ENCODE data around the gene LYSMD4. TPM values are rescaled to one million over a fixed set of nuclear protein-coding genes. Genes with fewer than 3 reads are reported as not detected.

LYSMD4 gene
- total and polyA plus RNA-seq, 4 donors = 1.9 to 14.3 (median 10.0) TPM

DNA sequence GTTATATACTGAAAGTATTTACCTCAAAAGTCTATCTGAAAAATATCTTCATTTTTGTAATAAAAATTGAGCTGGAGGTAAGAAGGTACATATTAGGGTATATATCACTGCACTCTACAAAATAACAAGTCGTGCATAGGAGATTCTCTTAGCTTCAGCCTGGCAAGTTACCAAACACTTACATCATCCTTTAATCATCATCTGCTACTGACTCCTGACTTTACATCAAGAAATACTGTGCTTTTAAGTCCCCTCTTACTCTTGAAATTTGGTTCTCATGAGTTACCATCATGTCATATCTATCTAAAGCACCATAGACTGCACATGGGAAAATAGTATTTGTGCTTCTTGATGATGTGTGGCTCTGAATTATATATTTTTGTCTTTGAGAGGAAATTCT, 50.8 kb downstream of the LYSMD4 start:
- no peaks in the 10 kb centered on the region for H3K4me1 ChIP-seq (ENCODE audit: control insufficient read depth in 1 of 2, insufficient read depth in 2 of 2, low read length in 2 of 2)
- H3K27me3 ChIP-seq (ENCODE audit: control insufficient read depth in 1 of 2, insufficient read depth in 2 of 2, low read length in 1 of 2) = no peaks in the 10 kb centered on the region
- H3K27ac ChIP-seq (ENCODE audit: low read depth in 1 of 2, low read length in 2 of 2) = no peak overlapping the region
- WGBS, 2 donors = 0 to 29% methylated on average over 1 of the region's 1 CpG
- ATAC-seq (ENCODE audit: low FRiP score) = no peak
- intact Hi-C loops (cut with DNase I) = no loop called here
- H3K36me3 ChIP-seq (ENCODE audit: control insufficient read depth in 1 of 2, insufficient read depth in 2 of 2, low read length in 1 of 2) = no peaks in the 10 kb centered on the region
- DNase-seq = no peak
- no peak overlapping the region for H3K4me3 ChIP-seq (ENCODE audit: low read length in 2 of 2)
- no peaks in the 10 kb centered on the region for H3K9me3 ChIP-seq (ENCODE audit: control insufficient read depth, low read length)

DNA sequence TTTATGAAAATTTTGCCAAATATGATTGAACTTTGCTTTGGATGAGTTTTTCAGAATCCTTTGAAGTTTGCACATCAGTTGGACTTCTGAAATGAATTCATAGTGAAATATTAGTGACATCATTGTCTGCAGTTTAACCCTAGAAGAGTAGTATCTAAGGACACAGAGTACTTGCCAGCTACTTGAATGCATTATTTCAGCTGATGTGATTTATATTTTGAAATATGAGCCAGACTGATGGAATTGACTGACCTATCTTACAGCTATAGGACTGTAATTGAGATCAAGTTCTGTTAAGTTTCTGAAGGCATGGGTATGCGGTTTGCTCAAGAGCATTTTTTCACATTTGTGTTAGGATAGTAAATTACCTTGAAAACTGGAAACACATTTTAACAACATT, 51.2 kb downstream of the LYSMD4 start:
- Histone ChIP-seq H3K36me3 (ENCODE audit: control insufficient read depth in 1 of 2, insufficient read depth in 2 of 2, low read length in 1 of 2) (no peaks in the 10 kb centered on the region), H3K27me3 (ENCODE audit: control insufficient read depth in 1 of 2, insufficient read depth in 2 of 2, low read length in 1 of 2) (no peaks in the 10 kb centered on the region), H3K4me1 (ENCODE audit: control insufficient read depth in 1 of 2, insufficient read depth in 2 of 2, low read length in 2 of 2) (no peaks in the 10 kb centered on the region), H3K27ac (ENCODE audit: low read depth in 1 of 2, low read length in 2 of 2) (no peak overlapping the region), H3K4me3 (ENCODE audit: low read length in 2 of 2) (no peak overlapping the region), H3K9me3 (ENCODE audit: control insufficient read depth, low read length) (no peaks in the 10 kb centered on the region)
- DNase-seq (no peak), ATAC-seq (ENCODE audit: low FRiP score) (no peak)
- WGBS, 2 donors = 89 to 93% methylated on average over 1 of the region's 1 CpG
- intact Hi-C loops (cut with DNase I) = no loop called here

GRCh38 chr15:99680276-99680675, 53.0 kb downstream of the LYSMD4 start:
- H3K27ac ChIP-seq (ENCODE audit: low read depth in 1 of 2, low read length in 2 of 2) = no peak overlapping the region
- intact Hi-C loops (cut with DNase I) = no loop called here
- H3K4me3 ChIP-seq (ENCODE audit: low read length in 2 of 2) = no peak overlapping the region
- H3K27me3 ChIP-seq (ENCODE audit: control insufficient read depth in 1 of 2, insufficient read depth in 2 of 2, low read length in 1 of 2) = no peaks in the 10 kb centered on the region
- H3K4me1 ChIP-seq (ENCODE audit: control insufficient read depth in 1 of 2, insufficient read depth in 2 of 2, low read length in 2 of 2) = no peaks in the 10 kb centered on the region
- DNase-seq (no peak), ATAC-seq (ENCODE audit: low FRiP score) (no peak)
- no peaks in the 10 kb centered on the region for H3K9me3 ChIP-seq (ENCODE audit: control insufficient read depth, low read length)
- H3K36me3 ChIP-seq (ENCODE audit: control insufficient read depth in 1 of 2, insufficient read depth in 2 of 2, low read length in 1 of 2) = peaks cover 0 to under 1% of the 10 kb centered on the region in 2 donors

DNA sequence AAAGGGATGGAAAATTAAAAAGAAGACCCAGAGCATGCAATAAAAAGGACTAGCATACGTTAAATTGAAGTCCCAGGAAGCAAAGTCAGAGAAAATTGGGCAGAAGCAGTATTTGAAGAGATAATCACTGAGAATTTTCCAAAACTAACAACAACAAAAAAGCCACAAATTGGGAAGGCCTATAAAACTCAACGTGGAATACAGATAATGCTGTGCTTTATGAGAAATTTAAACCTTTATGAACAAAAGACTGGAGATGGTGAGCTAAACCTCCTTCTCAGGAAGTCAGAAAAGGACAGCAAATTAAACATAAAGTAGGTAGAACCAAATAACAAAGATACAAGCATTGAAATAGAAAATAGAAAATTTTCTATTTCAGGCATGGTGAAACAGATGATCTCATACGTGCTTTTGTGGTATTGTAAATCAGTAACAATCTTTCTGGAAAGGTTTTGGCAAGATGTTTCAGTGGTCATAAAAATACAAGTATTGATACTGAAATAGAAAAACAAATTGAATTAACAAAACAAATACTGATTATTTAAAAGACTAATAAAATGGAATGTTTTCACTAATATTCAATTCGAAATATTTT, 55.6 kb downstream of the LYSMD4 start:
- DNase-seq (no peak), ATAC-seq (ENCODE audit: low FRiP score) (no peak)
- Histone ChIP-seq H3K4me3 (ENCODE audit: low read length in 2 of 2) (no peak overlapping the region), H3K27me3 (ENCODE audit: control insufficient read depth in 1 of 2, insufficient read depth in 2 of 2, low read length in 1 of 2) (no peaks in the 10 kb centered on the region), H3K36me3 (ENCODE audit: control insufficient read depth in 1 of 2, insufficient read depth in 2 of 2, low read length in 1 of 2) (peaks cover 0 to 2% of the 10 kb centered on the region in 2 donors), H3K4me1 (ENCODE audit: control insufficient read depth in 1 of 2, insufficient read depth in 2 of 2, low read length in 2 of 2) (no peaks in the 10 kb centered on the region), H3K27ac (ENCODE audit: low read depth in 1 of 2, low read length in 2 of 2) (no peak overlapping the region), H3K9me3 (ENCODE audit: control insufficient read depth, low read length) (no peaks in the 10 kb centered on the region)
- 37 to 38% methylated on average over 4 of the region's 4 CpGs for WGBS, 2 donors
- intact Hi-C loops (cut with DNase I) = no loop called here

Other genes with a start within 250 kb of the LYSMD4 start
- gene MEF2A, start 167.5 kb downstream of the LYSMD4 start, total RNA-seq = 100 to 1,000 TPM; 150 to 160 TPM
- 10 to 100 TPM; 27.2 to 35.8 TPM for gene MEF2A, start 167.5 kb downstream of the LYSMD4 start, polyA plus RNA-seq